ENCODE measurements around the gene LTBP1. TPM values are rescaled to one million over a fixed set of nuclear protein-coding genes. Genes with fewer than 3 reads are reported as not detected.

Gene LTBP1
- total and polyA plus RNA-seq, 2 of the 13 experiments (the other 11 are each of a cell fraction or from before 2014, with no cell fraction given), result 0.12 to 0.22 TPM

DNA sequence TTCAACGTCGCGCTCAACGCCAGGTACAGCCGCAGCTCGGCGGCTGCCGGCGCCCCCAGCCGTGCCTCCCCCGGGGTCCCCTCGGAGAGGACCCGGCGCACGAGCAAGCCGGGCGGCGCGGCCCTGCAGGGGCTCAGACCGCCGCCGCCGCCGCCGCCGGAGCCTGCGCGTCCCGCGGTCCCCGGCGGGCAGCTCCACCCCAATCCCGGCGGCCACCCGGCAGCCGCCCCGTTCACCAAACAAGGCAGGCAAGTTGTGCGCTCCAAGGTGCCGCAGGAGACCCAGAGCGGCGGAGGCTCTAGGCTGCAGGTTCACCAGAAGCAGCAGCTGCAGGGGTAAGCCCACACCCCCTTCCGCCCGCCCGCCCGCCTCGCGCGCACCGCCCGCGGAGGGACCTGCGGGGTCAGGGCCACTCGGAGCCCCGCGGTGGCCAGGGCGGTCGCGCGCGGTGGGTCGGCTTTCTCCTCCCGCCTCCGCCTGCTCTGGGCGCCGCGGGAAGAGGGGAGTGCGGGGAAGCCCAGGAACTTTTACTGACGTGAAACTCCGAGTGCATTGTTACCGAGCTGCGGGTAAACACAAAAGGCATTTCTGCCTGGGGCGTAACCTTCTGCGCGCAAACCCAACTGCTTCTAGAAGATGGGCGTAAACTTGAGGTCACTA, 861 bp downstream of the LTBP1 start (continued):
- peak; percentile 89 for TF ChIP-seq ZNF142 (CRISPR knock-in tag; IDR thresholded peaks at IDR 0.05)
- TF ChIP-seq SNAPC2 (CRISPR knock-in tag; IDR thresholded peaks at IDR 0.05), result no peak
- no peak for TF ChIP-seq NFKB2 (CRISPR knock-in tag; IDR thresholded peaks at IDR 0.05; ENCODE audit: borderline replicate concordance)
- TF ChIP-seq ZNF792 (CRISPR knock-in tag; IDR thresholded peaks at IDR 0.05), result no peak
- TF ChIP-seq ZNF687 (CRISPR knock-in tag; IDR thresholded peaks at IDR 0.05), result 0 out of 2 replicates have a peak, but pooled peaks have one; percentile 7

Measured in HepG2 (cell line).